HG02885 (cell line): ENCODE measurements around the gene MAST2.

ENCODE experiments used
- ATAC-seq: cut with Tn5 transposase; IDR thresholded peaks from one replicate; pipeline ENCODE4 v1.9.1; 2021; ENCODE audit warnings: mild to moderate bottlenecking; ENCODE audit not compliant: unreplicated experiment, poor library complexity

MAST2 gene

GRCh38 chr1:45971922-45972531, 168.6 kb downstream of the MAST2 start:
- no peak for ATAC-seq

- ATAC-seq, result no peak
Observed at GRCh38 chr1:45972621-45973020, 169.2 kb downstream of the MAST2 start.

- ATAC-seq, result no peak
Observed at GRCh38 chr1:45973121-45973520, 169.7 kb downstream of the MAST2 start.

- no peak for ATAC-seq
Observed at GRCh38 chr1:45974541-45975269, 171.3 kb downstream of the MAST2 start.

- no peak for ATAC-seq
Observed at GRCh38 chr1:45976623-45977022, 173.2 kb downstream of the MAST2 start.

GRCh38 chr1:45979074-45979777, 175.8 kb downstream of the MAST2 start:
- no peak for ATAC-seq

GRCh38 chr1:45979778-45980176, 176.4 kb downstream of the MAST2 start:
- ATAC-seq, result no peak

GRCh38 chr1:45982359-45982758, 178.9 kb downstream of the MAST2 start:
- no peak for ATAC-seq

GRCh38 chr1:45983967-45984366, 180.6 kb downstream of the MAST2 start:
- no peak for ATAC-seq

GRCh38 chr1:45987204-45987603, 183.8 kb downstream of the MAST2 start:
- no peak for ATAC-seq

GRCh38 chr1:45989249-45989648, 185.8 kb downstream of the MAST2 start:
- ATAC-seq, result no peak

GRCh38 chr1:45994423-45994822, 191.0 kb downstream of the MAST2 start:
- no peak for ATAC-seq

- no peak for ATAC-seq
Observed at GRCh38 chr1:45995298-45995697, 191.9 kb downstream of the MAST2 start.

GRCh38 chr1:45998020-45998617, 194.7 kb downstream of the MAST2 start:
- no peak for ATAC-seq

- ATAC-seq, result no peak
Observed at GRCh38 chr1:45999507-45999906, 196.1 kb downstream of the MAST2 start.

- ATAC-seq, result no peak
Observed at GRCh38 chr1:46001081-46001785, 197.8 kb downstream of the MAST2 start.

GRCh38 chr1:46002551-46003150, 199.2 kb downstream of the MAST2 start:
- ATAC-seq, result no peak

- no peak for ATAC-seq
Observed at GRCh38 chr1:46003315-46003714, 199.9 kb downstream of the MAST2 start.

GRCh38 chr1:46004492-46004891, 201.1 kb downstream of the MAST2 start:
- no peak for ATAC-seq

GRCh38 chr1:46005594-46005993, 202.2 kb downstream of the MAST2 start:
- no peak for ATAC-seq
